Right lobe of liver (tissue), 6 donors: Measurements from ENCODE around the gene SLC39A11. TPM values are rescaled to one million over a fixed set of nuclear protein-coding genes. Genes with fewer than 3 reads are reported as not detected.

Experiments
- ATAC-seq, 4 donors: fragments of 200-7000 bp; cut with Tn5 transposase; one replicate each; pipeline ENCODE4 v1.9.1; 2020; ENCODE audit warnings: mild to moderate bottlenecking in 4 of 4, moderate library complexity in 4 of 4
- DNase-seq, 3 donors: peaks; one replicate each; pipeline ENCODE4 v3.0.0-alpha.2; 2020
- H3K27ac ChIP-seq, 3 donors: fragments of 200-600 bp; one replicate each; pipeline ENCODE4 v1.8.0; 2022
- H3K27me3 ChIP-seq, 2 donors: fragments of 200-600 bp; one replicate each; pipeline ENCODE4 v1.8.0; 2022
- H3K36me3 ChIP-seq, 4 donors: fragments of 200-600 bp; sonication (generic) in 1 of 4; one replicate each; pipeline versions ENCODE4 v1.5.1 to v1.8.0; 2017 to 2022; ENCODE audit warnings: control low read depth in 1 of 4
- H3K4me1 ChIP-seq, 4 donors: fragments of 200-600 bp; sonication (generic) in 1 of 4; one replicate each; pipeline versions ENCODE4 v1.5.1 to v1.8.0; 2017 to 2022; ENCODE audit warnings: control low read depth in 1 of 4
- H3K4me3 ChIP-seq, 3 donors: fragments of 200-600 bp; one replicate each; pipeline ENCODE4 v1.8.0; 2022
- H3K9me3 ChIP-seq, 4 donors: fragments of 200-600 bp; sonication (generic) in 1 of 4; one replicate each; pipeline versions ENCODE4 v1.5.1 to v1.8.0; 2017 to 2022; ENCODE audit warnings: control low read depth in 1 of 4
- POLR2A ChIP-seq: fragments of 450-650 bp; IDR thresholded peaks from one replicate; pipeline ENCODE4 v1.6.1; 2017; ENCODE audit warnings: antibody characterized with exemption, mild to moderate bottlenecking
- WGBS: methylation state at CpG from one replicate; pipeline ENCODE4 v1.1.6; 2018; ENCODE audit warnings: low coverage, low lambda C conversion rate; ENCODE audit not compliant: insufficient coverage; ENCODE audit errors: missing lambda C conversion rate; 5-methylcytosine and 5-hydroxymethylcytosine counted together
- intact Hi-C, 2 donors: fragments of 100-400 bp; cut with DNase I; formaldehyde crosslinking; loops; one replicate each; pipeline versions ENCODE4 v1.11.2 to v1.14.1; 2022
- total RNA-seq, 6 experiments: library from RNA; depleted of rRNA in 2 of 6; stranded (reverse); fragments of >200 nt in 2 of 6; fragmentation: NEBNext Ultra II Directional in 3 of 6; extraction: Animal tissue kit (Norgen Biotek cat#: 25700) in 3 of 6; gene quantifications; one replicate each; pipeline versions ENCODE4 v1.1.0 to v1.2.4, GENCODE V29; 2016 to 2023
- TF ChIP-seq, protein P1 (sequence below), 4 donors: fragments of 200-600 bp in 3 of 4; fragments of 450-650 bp in 1 of 4; IDR thresholded peaks; one replicate each; pipeline versions ENCODE4 v1.5.1 to v1.8.0; 2016 to 2022; ENCODE audit warnings: antibody characterized with exemption in 4 of 4, mild to moderate bottlenecking in 2 of 4
- donor health status: DM: no; HTN: yes; CAD: no.
- donor health status: DM: no; HTN: no; CAD: no.
- donor health status: DM: no; HTN: no; CAD: no.
- donor health status: DM: no; HTN: yes; CAD: no.
- donor health status: DM: no; HTN: yes; CAD: no.

Gene SLC39A11
- total RNA-seq, 6 experiments from 2014 or later: 25.4 to 49.6 (median 39.3) TPM

DNA sequence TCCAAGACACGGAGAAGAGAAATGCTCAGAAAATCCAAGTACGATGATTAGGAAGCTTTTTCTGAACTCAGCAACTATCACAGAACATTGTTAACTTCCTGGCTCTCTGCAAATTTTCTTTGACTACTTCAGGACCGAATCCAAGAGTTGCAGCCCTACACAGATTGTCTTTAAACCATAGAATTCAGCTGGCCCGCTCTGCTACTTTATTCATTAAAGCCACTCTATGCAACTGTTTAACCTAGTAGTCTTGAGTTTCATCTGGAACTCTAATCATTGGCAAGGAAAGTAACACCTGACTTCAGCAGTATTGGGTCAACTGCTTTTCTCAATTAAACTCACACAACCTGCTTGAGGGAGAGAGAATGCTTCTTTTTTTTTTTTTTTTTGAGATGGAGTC, 210.1 kb downstream of the SLC39A11 start:
- WGBS: 97% methylated on average over 4 of the region's 4 CpGs
- TF ChIP-seq, protein P1, sequence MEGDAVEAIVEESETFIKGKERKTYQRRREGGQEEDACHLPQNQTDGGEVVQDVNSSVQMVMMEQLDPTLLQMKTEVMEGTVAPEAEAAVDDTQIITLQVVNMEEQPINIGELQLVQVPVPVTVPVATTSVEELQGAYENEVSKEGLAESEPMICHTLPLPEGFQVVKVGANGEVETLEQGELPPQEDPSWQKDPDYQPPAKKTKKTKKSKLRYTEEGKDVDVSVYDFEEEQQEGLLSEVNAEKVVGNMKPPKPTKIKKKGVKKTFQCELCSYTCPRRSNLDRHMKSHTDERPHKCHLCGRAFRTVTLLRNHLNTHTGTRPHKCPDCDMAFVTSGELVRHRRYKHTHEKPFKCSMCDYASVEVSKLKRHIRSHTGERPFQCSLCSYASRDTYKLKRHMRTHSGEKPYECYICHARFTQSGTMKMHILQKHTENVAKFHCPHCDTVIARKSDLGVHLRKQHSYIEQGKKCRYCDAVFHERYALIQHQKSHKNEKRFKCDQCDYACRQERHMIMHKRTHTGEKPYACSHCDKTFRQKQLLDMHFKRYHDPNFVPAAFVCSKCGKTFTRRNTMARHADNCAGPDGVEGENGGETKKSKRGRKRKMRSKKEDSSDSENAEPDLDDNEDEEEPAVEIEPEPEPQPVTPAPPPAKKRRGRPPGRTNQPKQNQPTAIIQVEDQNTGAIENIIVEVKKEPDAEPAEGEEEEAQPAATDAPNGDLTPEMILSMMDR (IDR thresholded peaks at IDR 0.05): no peak
- TF ChIP-seq POLR2A: no peak
- no peaks in the 10 kb centered on the region for H3K27me3 ChIP-seq
- intact Hi-C loops: no loop called here
- H3K27ac ChIP-seq: no peak overlapping the region
- H3K36me3 ChIP-seq: no peaks in the 10 kb centered on the region
- DNase-seq: no peak
- no peak for ATAC-seq
- H3K4me1 ChIP-seq: no peaks in the 10 kb centered on the region
- H3K4me3 ChIP-seq: no peak overlapping the region
- peaks cover 0 to 5% (median 0%) of the 10 kb centered on the region in 4 donors for H3K9me3 ChIP-seq

DNA sequence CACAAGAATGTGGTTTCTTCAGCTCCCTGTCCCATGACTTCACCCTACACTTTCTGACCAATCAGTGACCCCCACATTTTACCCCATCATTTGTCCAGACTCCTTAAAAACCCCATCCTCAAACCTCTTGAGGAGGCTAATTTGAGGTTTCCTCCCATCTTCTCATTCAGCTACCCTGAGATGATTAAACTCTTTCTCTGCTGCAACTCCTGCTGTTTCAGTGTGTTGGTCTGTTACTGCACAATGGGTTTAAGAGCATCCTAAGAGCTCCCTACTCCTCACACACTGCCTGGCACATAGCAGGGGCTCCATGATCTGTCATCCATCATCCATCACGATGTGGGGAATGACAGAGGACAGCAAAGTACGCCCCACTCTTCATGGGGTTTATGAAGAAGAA, 212.6 kb downstream of the SLC39A11 start:
- H3K36me3 ChIP-seq: no peaks in the 10 kb centered on the region
- TF ChIP-seq, protein P1 (IDR thresholded peaks at IDR 0.05): no peak
- no peak for TF ChIP-seq POLR2A
- WGBS: 95% methylated on average over 2 of the region's 2 CpGs
- no peaks in the 10 kb centered on the region for H3K4me1 ChIP-seq
- DNase-seq (no peak), ATAC-seq (no peak)
- no peak overlapping the region for H3K27ac ChIP-seq
- peaks cover 0 to 5% (median 0%) of the 10 kb centered on the region in 4 donors for H3K9me3 ChIP-seq
- H3K27me3 ChIP-seq: no peaks in the 10 kb centered on the region
- no peak overlapping the region for H3K4me3 ChIP-seq
- intact Hi-C loops: no loop called here

DNA sequence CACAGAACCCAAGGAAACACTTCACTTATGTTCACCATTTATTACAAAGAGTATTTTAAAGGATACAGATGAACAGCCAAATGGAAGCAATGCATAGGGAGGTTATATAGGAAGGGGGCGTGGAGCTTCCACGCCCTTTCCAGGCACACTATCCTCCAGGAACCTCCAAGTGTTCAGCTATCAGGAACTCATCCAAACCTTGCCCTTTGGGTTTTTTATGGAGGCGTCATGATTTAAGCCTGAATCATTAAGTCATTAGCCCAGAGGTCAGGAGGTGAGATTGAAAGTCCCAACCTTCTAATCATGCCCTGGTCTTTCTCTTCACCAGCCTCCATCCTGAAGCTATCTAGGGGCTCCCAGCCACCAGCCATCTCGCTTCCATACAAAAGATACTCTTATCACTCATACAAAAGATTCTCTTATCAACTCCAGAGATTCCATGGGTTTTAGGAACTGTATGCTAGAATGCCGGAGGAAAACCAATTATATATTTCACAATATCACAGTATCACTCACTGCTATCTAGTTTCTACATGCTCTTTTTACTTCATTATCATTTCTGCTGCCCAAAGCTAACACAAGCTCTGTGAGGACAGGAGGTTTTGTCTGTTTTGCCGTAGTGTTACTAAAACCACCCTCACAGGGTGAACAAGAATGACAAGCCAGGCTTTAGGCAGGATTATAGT, 213.4 kb downstream of the SLC39A11 start:
- Histone ChIP-seq H3K4me1 (no peaks in the 10 kb centered on the region), H3K27me3 (no peaks in the 10 kb centered on the region), H3K27ac (no peak overlapping the region), H3K36me3 (no peaks in the 10 kb centered on the region), H3K4me3 (no peak overlapping the region), H3K9me3 (peaks cover 0 to 5% (median 0%) of the 10 kb centered on the region in 4 donors)
- intact Hi-C loops: no loop called here
- 86% methylated on average over 5 of the region's 6 CpGs for WGBS
- TF ChIP-seq POLR2A: no peak
- TF ChIP-seq, protein P1 (IDR thresholded peaks at IDR 0.05): no peak
- ATAC-seq (no peak), DNase-seq (no peak)

DNA sequence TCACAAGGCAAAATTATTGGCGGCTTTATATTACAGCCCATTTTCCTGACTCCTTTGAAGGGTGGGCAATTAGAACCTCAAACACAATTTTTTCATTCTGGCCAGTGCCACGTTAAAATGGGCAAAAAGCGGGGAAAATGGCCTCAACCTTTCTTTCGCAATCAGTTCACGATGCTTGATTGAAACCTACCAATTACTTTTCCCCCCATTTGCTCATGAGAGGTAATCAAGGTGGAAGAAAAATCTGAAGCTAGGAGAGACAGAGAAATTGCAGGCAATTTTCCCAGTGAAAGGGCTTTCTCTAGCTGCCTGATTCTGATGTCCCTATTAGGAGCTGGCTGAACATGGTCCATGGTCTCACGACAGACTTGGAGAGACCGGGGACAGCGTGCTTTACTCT, 215.1 kb downstream of the SLC39A11 start:
- H3K36me3 ChIP-seq: no peaks in the 10 kb centered on the region
- 97% methylated on average over 8 of the region's 8 CpGs for WGBS

More for the DNA sequence above, 215.1 kb downstream of the SLC39A11 start:
- DNase-seq (no peak), ATAC-seq (no peak)
- Histone ChIP-seq H3K27me3 (no peaks in the 10 kb centered on the region), H3K4me1 (no peaks in the 10 kb centered on the region), H3K9me3 (peaks cover 0 to 5% (median 0%) of the 10 kb centered on the region in 4 donors), H3K4me3 (no peak overlapping the region), H3K27ac (no peak overlapping the region)
- TF ChIP-seq, protein P1 (IDR thresholded peaks at IDR 0.05): no peak
- no peak for TF ChIP-seq POLR2A
- intact Hi-C loops: no loop called here
